ENCODE data around the gene PRR12. TPM values are rescaled to one million over a fixed set of nuclear protein-coding genes. Genes with fewer than 3 reads are reported as not detected.

Gene PRR12
- total and polyA plus RNA-seq, 9 of the 15 experiments (the other 6 are each of a cell fraction or from before 2014, with no cell fraction given): 0.01 to 21.1 (median 0.98) TPM

DNA sequence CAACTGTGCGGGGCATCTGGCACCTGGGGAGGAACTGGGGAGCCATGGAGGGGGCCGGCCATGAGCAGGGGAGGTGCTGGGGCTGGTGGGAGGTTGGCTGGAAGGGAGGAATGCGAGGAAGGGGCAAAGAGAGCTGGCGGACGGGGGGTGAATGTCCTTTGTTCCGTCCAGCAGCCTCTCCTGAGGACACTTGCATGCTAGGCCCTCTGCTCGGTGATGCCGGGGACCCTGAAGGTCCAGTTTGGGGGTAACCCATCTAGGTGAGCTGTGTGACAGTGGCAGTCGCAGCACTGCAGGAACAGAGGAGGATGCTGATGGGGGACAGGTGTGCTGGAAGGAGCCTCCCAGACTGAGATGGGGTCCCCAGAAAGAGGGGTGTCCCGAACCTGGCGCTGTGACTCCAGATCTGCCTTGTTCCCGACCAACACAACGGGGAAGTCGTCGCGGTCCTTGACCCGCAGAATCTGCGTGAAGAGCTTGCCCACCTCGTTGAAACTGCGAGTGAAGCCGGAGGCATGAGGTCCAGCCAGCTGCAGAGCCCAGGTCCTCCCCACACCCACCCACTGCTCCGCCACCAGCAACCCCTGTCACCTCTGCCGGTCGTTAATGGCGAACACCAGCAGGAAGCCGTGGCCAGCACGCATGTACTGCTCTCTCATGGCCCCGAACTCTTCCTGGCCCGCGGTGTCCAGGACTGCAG is 45.4 kb downstream of the PRR12 start:
- no peak overlapping the region for H3K4me2 ChIP-seq (ENCODE audit: insufficient read depth, low read length)
- no peak overlapping the region for H3K4me3 ChIP-seq
- peaks cover 7% of the 10 kb centered on the region; the same call in 2 of the 3 replicates for H3K79me2 ChIP-seq (ENCODE audit: control insufficient read depth, insufficient read depth, low read length)
- H3K27me3 ChIP-seq (ENCODE audit: control insufficient read depth in 2 of 2, insufficient read depth in 2 of 2, low read length in 2 of 2): no peaks in the 10 kb centered on the region
- no peaks in the 10 kb centered on the region for H3K9me3 ChIP-seq (replicated peaks; ENCODE audit: control insufficient read depth, insufficient read depth, low read depth, low read length)
- CTCF ChIA-PET (ENCODE audit: low intra/inter-chr PET ratio): no interaction called here
- intact Hi-C loops (cut with micrococcal nuclease) (no loop called here), in situ Hi-C loops (cut with MboI) (no loop called here)
- ATAC-seq (no peak), FAIRE-seq (no peak), DNase-seq (ENCODE audit: extremely low read depth in 1 of 4, low spot score in 3 of 4) (no peak)
- POLR2A ChIA-PET: interaction anchor here (0.6 kb wide), 1 partner anchor 40 kb away, joined by 3 read pairs; no protein-coding TSS in a partner anchor
- H4K20me1 ChIP-seq (replicated peaks; ENCODE audit: control insufficient read depth, insufficient read depth, low read length): no peaks in the 10 kb centered on the region
- WGBS (ENCODE audit: insufficient coverage, low coverage, missing lambda C conversion rate): 71% methylated on average over 18 of the region's 30 CpGs
- BruUV-seq (replicated peaks): no TSS peak
- TF ChIP-seq ILK (tag; IDR thresholded peaks at IDR 0.05; ENCODE audit: borderline replicate concordance, low read depth) (no peak), RNF2 (IDR thresholded peaks at IDR 0.05) (no peak), POLR2G (IDR thresholded peaks at IDR 0.05; ENCODE audit: low read depth, low read length) (peak; percentile 46; the same call in 1 of the 2 replicates), YY1 (IDR thresholded peaks at IDR 0.05; ENCODE audit: borderline replicate concordance in 1 of 3, control insufficient read depth in 1 of 3, extremely low read depth in 1 of 3, insufficient read depth in 3 of 3, insufficient read length in 1 of 3, insufficient replicate concordance in 2 of 3, low read depth in 1 of 3, low read length in 2 of 3) (peak in 1 of 3 experiments; percentile 40), TBL1XR1 (IDR thresholded peaks at IDR 0.05; ENCODE audit: low read length in 2 of 2) (no peak), HDAC1 (IDR thresholded peaks at IDR 0.05) (no peak)
- no peaks in the 10 kb centered on the region for H3K9me1 ChIP-seq (ENCODE audit: control insufficient read depth, insufficient read depth, low read length)
- H2AFZ ChIP-seq (ENCODE audit: low read depth, low read length): no peak overlapping the region
- peaks cover 12 to 50% of the 10 kb centered on the region in 2 experiments for H3K4me1 ChIP-seq (replicated peaks in 1 of 2; ENCODE audit: control insufficient read depth in 2 of 2, insufficient read depth in 2 of 2, low read length in 2 of 2)
- H3K9ac ChIP-seq (ENCODE audit: insufficient read depth in 1 of 2, low read depth in 2 of 2, low read length in 2 of 2): peak overlapping the region in 1 of 2 experiments; percentile 73; a peak in 2 of 4 replicates
- no peaks in the 10 kb centered on the region for H3K36me3 ChIP-seq (ENCODE audit: control insufficient read depth, insufficient read depth, low read length)
- H3K27ac ChIP-seq (ENCODE audit: extremely low read depth, low read depth, low read length): no peak overlapping the region

All from K562 (cell line).